ENCODE measurements around the gene SORL1.

GRCh38 chr11:121634889-121635288 lies 182.8 kb downstream of the SORL1 start:
- TF ChIP-seq CTCF (IDR thresholded peaks at IDR 0.05), result no peak
- TF ChIP-seq EZH2phosphoT487 (IDR thresholded peaks at IDR 0.05), result no peak
- no peak for TF ChIP-seq EZH2 (IDR thresholded peaks at IDR 0.05)
